GM19238 (cell line): Measurements from ENCODE around the gene BTBD19.
"Not testable (repeated sequence)": the region's sequence is repeated elsewhere in the genome, so short reads cannot be mapped to it uniquely, and the experiment has no call there.

Source experiments
- DNase-seq: peaks from one replicate; pipeline ENCODE4 v3.0.0; 2011; ENCODE audit warnings: low spot score; ENCODE audit not compliant: insufficient read length

Gene BTBD19

GRCh38 chr1:44787506-44787905, 20.8 kb upstream of the BTBD19 start:
- no peak for DNase-seq

- no peak for DNase-seq
Observed at GRCh38 chr1:44788120-44788860, 20.0 kb upstream of the BTBD19 start, which contains the start of gene BEST4. Gene BEST4, minus strand, starts transcription at chr1:44788170. Its CDS starts 465 bp downstream, at chr1:44787705.

- DNase-seq, result no peak
Observed at GRCh38 chr1:44790968-44791801, 17.1 kb upstream of the BTBD19 start.

- DNase-seq, result no peak
Observed at GRCh38 chr1:44792736-44793502, 15.4 kb upstream of the BTBD19 start.

- DNase-seq, result not testable (repeated sequence)
Observed at GRCh38 chr1:44797886-44798285, 10.4 kb upstream of the BTBD19 start.

- DNase-seq, result no peak
Observed at GRCh38 chr1:44798481-44799365, 9.6 kb upstream of the BTBD19 start.

- peak; percentile 98 for DNase-seq
Observed at GRCh38 chr1:44799770-44800584, 8.3 kb upstream of the BTBD19 start, which contains the start of gene PLK3. Gene PLK3, plus strand, starts transcription at chr1:44800377. Its CDS starts 87 bp downstream, at chr1:44800464.

- no peak for DNase-seq
Observed at GRCh38 chr1:44801491-44802305, 6.6 kb upstream of the BTBD19 start.

GRCh38 chr1:44802306-44803061, 5.8 kb upstream of the BTBD19 start:
- DNase-seq, result no peak

GRCh38 chr1:44803062-44803311, 5.3 kb upstream of the BTBD19 start:
- no peak for DNase-seq

GRCh38 chr1:44803312-44804095, 4.8 kb upstream of the BTBD19 start:
- no peak for DNase-seq

- no peak for DNase-seq
Observed at GRCh38 chr1:44805311-44806024, 2.9 kb upstream of the BTBD19 start.

GRCh38 chr1:44806025-44806703, 2.2 kb upstream of the BTBD19 start:
- DNase-seq, result no peak

- DNase-seq, result no peak
Observed at GRCh38 chr1:44806704-44807363, 1.5 kb upstream of the BTBD19 start, which contains the start of gene DYNLT4. Gene DYNLT4, minus strand, starts transcription at chr1:44807351. Its CDS starts 683 bp downstream, at chr1:44806668.

- DNase-seq, result peak; percentile 72
Observed at GRCh38 chr1:44807364-44808062, 810 bp upstream of the BTBD19 start.
